Esophagus muscularis mucosa (tissue), 4 donors: ENCODE data around the gene HRH4. TPM values are rescaled to one million over a fixed set of nuclear protein-coding genes. Genes with fewer than 3 reads are reported as not detected.

Source experiments
- DNase-seq: peaks from one replicate; pipeline ENCODE4 v3.0.0-alpha.2; 2017; ENCODE audit errors: extremely low spot score
- H3K27ac ChIP-seq, 4 donors: fragments of 200-600 bp; sonication (generic); replicated peaks in 1 of 4; 1 replicate in 3 of 4; 2 replicates in 1 of 4; pipeline ENCODE4 v1.5.1; 2016 to 2019; ENCODE audit warnings: mild to moderate bottlenecking in 1 of 4
- H3K27me3 ChIP-seq, 4 donors: fragments of 200-600 bp; sonication (generic); one replicate each; pipeline versions ENCODE4 v1.5.1 to v1.6.0; 2016 to 2019
- H3K36me3 ChIP-seq, 4 donors: fragments of 200-600 bp; sonication (generic); one replicate each; pipeline ENCODE4 v1.5.1; 2016 to 2019
- H3K4me1 ChIP-seq, 4 donors: fragments of 200-600 bp; sonication (generic); one replicate each; pipeline ENCODE4 v1.5.1; 2016 to 2019
- H3K4me3 ChIP-seq, 4 donors: fragments of 200-600 bp; sonication (generic); 1 replicate in 2 of 4; 2 replicates in 2 of 4; pipeline ENCODE4 v1.5.1; 2016 to 2019; ENCODE audit warnings: mild to moderate bottlenecking in 4 of 4, moderate library complexity in 1 of 4
- H3K9me3 ChIP-seq, 4 donors: fragments of 200-600 bp; sonication (generic); 1 replicate in 3 of 4; 2 replicates in 1 of 4; pipeline ENCODE4 v1.5.1; 2016 to 2019
- CTCF ChIP-seq, 3 experiments: fragments of 200-600 bp in 2 of 3; fragments of 450-650 bp in 1 of 3; sonication (generic) in 2 of 3; IDR thresholded peaks; one replicate each; pipeline ENCODE4 v1.5.1; 2017 to 2019; ENCODE audit warnings: antibody characterized with exemption in 3 of 3, mild to moderate bottlenecking in 2 of 3, moderate library complexity in 1 of 3
- EP300 ChIP-seq: sonication (generic); formaldehyde crosslinking; IDR thresholded peaks from one replicate; pipeline ENCODE4 v1.6.1; 2017; ENCODE audit warnings: antibody characterized with exemption
- POLR2A ChIP-seq: fragments of 450-650 bp; IDR thresholded peaks from one replicate; pipeline ENCODE4 v1.6.1; 2017; ENCODE audit warnings: antibody characterized with exemption, moderate library complexity, mild to moderate bottlenecking, low read depth
- POLR2AphosphoS5 ChIP-seq, 2 donors: sonication (generic); formaldehyde crosslinking; IDR thresholded peaks; one replicate each; pipeline ENCODE4 v1.6.1; 2017; ENCODE audit warnings: antibody characterized with exemption in 2 of 2
- WGBS: methylation state at CpG from one replicate; pipeline ENCODE4 v1.1.5; 2018; 5-methylcytosine and 5-hydroxymethylcytosine counted together
- intact Hi-C: fragments of 100-400 bp; cut with DNase I; formaldehyde crosslinking; loops from one replicate; pipeline ENCODE4 v1.15.1; 2023
- total RNA-seq, 4 donors: library from RNA; depleted of rRNA; stranded (reverse); fragments of >200 nt; gene quantifications; one replicate each; pipeline versions ENCODE4 v1.1.0 to v1.2.1, GENCODE V29; 2016

The HRH4 gene
- total RNA-seq, 4 donors from 2014 or later, result 0.13 to 0.50 TPM; not detected in 2

- Histone ChIP-seq H3K4me3 (no peak overlapping the region), H3K27me3 (peaks cover 0 to 71% (median 2%) of the 10 kb centered on the region in 4 donors), H3K27ac (no peak overlapping the region), H3K9me3 (no peaks in the 10 kb centered on the region), H3K36me3 (no peaks in the 10 kb centered on the region), H3K4me1 (no peaks in the 10 kb centered on the region)
- WGBS, result 91% methylated on average over 4 of the region's 4 CpGs
- peak; percentile 24 for DNase-seq
- intact Hi-C loops, result no loop called here
- TF ChIP-seq POLR2A (no peak), POLR2AphosphoS5 (IDR thresholded peaks at IDR 0.05) (no peak), CTCF (IDR thresholded peaks at IDR 0.05) (no peak)
These were observed 39.9 kb upstream of the HRH4 start for GRCh38 chr18:24420551-24420950.

GRCh38 chr18:24421831-24422230 is 38.6 kb upstream of the HRH4 start:
- DNase-seq, result no peak
- H3K27ac ChIP-seq, result no peak overlapping the region
- intact Hi-C loops, result no loop called here
- no peaks in the 10 kb centered on the region for H3K36me3 ChIP-seq
- WGBS, result 75% methylated on average over 1 of the region's 1 CpG
- H3K4me1 ChIP-seq, result peaks cover 0 to 6% (median 1%) of the 10 kb centered on the region in 4 donors
- H3K4me3 ChIP-seq, result no peak overlapping the region
- H3K9me3 ChIP-seq, result no peaks in the 10 kb centered on the region
- no peak for TF ChIP-seq EP300
- no peak for TF ChIP-seq CTCF (IDR thresholded peaks at IDR 0.05)
- no peak for TF ChIP-seq POLR2A
- H3K27me3 ChIP-seq, result peaks cover 0 to 66% (median 2%) of the 10 kb centered on the region in 4 donors

- 32% methylated on average over 11 of the region's 11 CpGs for WGBS
- intact Hi-C loops, result no loop called here
- peak overlapping the region; percentile 79 to 95 (median 91) for H3K4me3 ChIP-seq
- H3K27me3 ChIP-seq, result peaks cover 0 to 28% (median 2%) of the 10 kb centered on the region in 4 donors
- peak overlapping the region; percentile 81 to 88 (median 85) for H3K27ac ChIP-seq
- no peak for TF ChIP-seq POLR2A
- TF ChIP-seq EP300, result no peak
- no peak for TF ChIP-seq POLR2AphosphoS5 (IDR thresholded peaks at IDR 0.05)
- TF ChIP-seq CTCF (IDR thresholded peaks at IDR 0.05), result no peak
- H3K36me3 ChIP-seq, result peaks cover 0 to 8% (median 1%) of the 10 kb centered on the region in 4 donors
- no peaks in the 10 kb centered on the region for H3K9me3 ChIP-seq
- DNase-seq, result no peak
- H3K4me1 ChIP-seq, result peaks cover 6 to 23% (median 17%) of the 10 kb centered on the region in 4 donors
These were observed 34.4 kb upstream of the HRH4 start for GRCh38 chr18:24426073-24426397.

- H3K36me3 ChIP-seq, result peaks cover 0 to 14% (median 4%) of the 10 kb centered on the region in 4 donors
- H3K27me3 ChIP-seq, result peaks cover 0 to 23% (median 2%) of the 10 kb centered on the region in 4 donors
- peaks cover 6 to 23% (median 17%) of the 10 kb centered on the region in 4 donors for H3K4me1 ChIP-seq
- intact Hi-C loops, result no loop called here
- 1% methylated on average over 34 of the region's 82 CpGs for WGBS
- H3K9me3 ChIP-seq, result no peaks in the 10 kb centered on the region
- H3K27ac ChIP-seq, result peak within 1 kb of the TSS; percentile 81 to 88 (median 85)
- H3K4me3 ChIP-seq, result peak within 1 kb of the TSS; percentile 79 to 95 (median 91)
- DNase-seq, result no peak
- peak; percentile 46 to 57 for TF ChIP-seq POLR2AphosphoS5 (IDR thresholded peaks at IDR 0.05)
- no peak for TF ChIP-seq POLR2A
- peak in 1 of 3 experiments; percentile 11 for TF ChIP-seq CTCF (IDR thresholded peaks at IDR 0.05)
These were observed 33.8 kb upstream of the HRH4 start, which contains the start of gene IMPACT for GRCh38 chr18:24426398-24427294. Gene IMPACT, plus strand, starts transcription at chr18:24426670. Its CDS starts 87 bp downstream, at chr18:24426757.
